WI38 (cell line): ENCODE measurements around the gene PPM1B.

Experiments
- H3K4me3 ChIP-seq: 2 replicates; pipeline ENCODE4 v1.5.1; 2011; ENCODE audit warnings: low read depth, mild to moderate bottlenecking, control low read depth, low read length
- CTCF ChIP-seq: IDR thresholded peaks from 2 replicates; pipeline ENCODE4 v1.5.1; 2012; ENCODE audit warnings: low read depth, mild to moderate bottlenecking, control low read depth, low read length

PPM1B gene

GRCh38 chr2:44188696-44189095 is 20.0 kb downstream of the PPM1B start:
- TF ChIP-seq CTCF = no peak
- no peak overlapping the region for H3K4me3 ChIP-seq

GRCh38 chr2:44189104-44189503 is 20.4 kb downstream of the PPM1B start:
- H3K4me3 ChIP-seq = no peak overlapping the region
- no peak for TF ChIP-seq CTCF

- no peak overlapping the region for H3K4me3 ChIP-seq
- no peak for TF ChIP-seq CTCF
These were observed 21.9 kb downstream of the PPM1B start for GRCh38 chr2:44190526-44190925.

GRCh38 chr2:44191739-44192138 is 23.1 kb downstream of the PPM1B start:
- TF ChIP-seq CTCF = no peak

GRCh38 chr2:44192646-44193045 is 24.0 kb downstream of the PPM1B start:
- TF ChIP-seq CTCF = no peak
- no peak overlapping the region for H3K4me3 ChIP-seq

More at GRCh38 chr2:44191739-44192138, 23.1 kb downstream of the PPM1B start:
- no peak overlapping the region for H3K4me3 ChIP-seq

- no peak for TF ChIP-seq CTCF
- no peak overlapping the region for H3K4me3 ChIP-seq
These were observed 27.0 kb downstream of the PPM1B start for GRCh38 chr2:44195714-44196113.

GRCh38 chr2:44197816-44198215 is 29.1 kb downstream of the PPM1B start:
- H3K4me3 ChIP-seq = no peak overlapping the region
- no peak for TF ChIP-seq CTCF
